GM23248 (cell line): ENCODE results near the gene C13orf42. TPM values are rescaled to one million over a fixed set of nuclear protein-coding genes. Genes with fewer than 3 reads are reported as not detected.

Source experiments
- DNase-seq: peaks from one replicate; pipeline ENCODE4 v3.0.0-alpha.2; 2015
- H2AFZ ChIP-seq: fragments of 200-600 bp; sonication (generic); 2 replicates; pipeline ENCODE4 v1.6.1; 2016; ENCODE audit warnings: antibody characterized with exemption
- H3F3A ChIP-seq: fragments of 200-600 bp; sonication (generic); 2 replicates; pipeline ENCODE4 v1.6.1; 2016; ENCODE audit warnings: mild to moderate bottlenecking, antibody characterized with exemption, mixed run types; ENCODE audit not compliant: insufficient read depth
- H3K27ac ChIP-seq: fragments of 200-600 bp; sonication (generic); 2 replicates; pipeline ENCODE4 v1.5.1; 2016; ENCODE audit warnings: mild to moderate bottlenecking
- H3K27me3 ChIP-seq: fragments of 200-600 bp; sonication (generic); replicated peaks from 2 replicates; pipeline ENCODE4 v1.6.1; 2016; ENCODE audit warnings: mild to moderate bottlenecking; ENCODE audit not compliant: insufficient read depth
- H3K36me3 ChIP-seq: fragments of 200-600 bp; sonication (generic); 2 replicates; pipeline ENCODE4 v1.6.1; 2016; ENCODE audit warnings: low read depth, mild to moderate bottlenecking
- H3K4me1 ChIP-seq: fragments of 200-600 bp; sonication (generic); 2 replicates; pipeline ENCODE4 v1.6.1; 2016; ENCODE audit warnings: mild to moderate bottlenecking; ENCODE audit not compliant: insufficient read depth
- H3K4me2 ChIP-seq: fragments of 200-600 bp; sonication (generic); one replicate; pipeline ENCODE4 v1.6.1; 2016; ENCODE audit warnings: mild to moderate bottlenecking; ENCODE audit not compliant: unreplicated experiment
- H3K4me3 ChIP-seq: fragments of 200-600 bp; sonication (generic); 2 replicates; pipeline ENCODE4 v1.5.1; 2016; ENCODE audit warnings: mild to moderate bottlenecking
- H3K79me2 ChIP-seq: fragments of 200-600 bp; sonication (generic); 2 replicates; pipeline ENCODE4 v1.6.1; 2016; ENCODE audit warnings: mild to moderate bottlenecking; ENCODE audit not compliant: insufficient read depth
- H3K9ac ChIP-seq: fragments of 200-600 bp; sonication (generic); 2 replicates; pipeline ENCODE4 v1.6.1; 2016; ENCODE audit warnings: mild to moderate bottlenecking
- H3K9me2 ChIP-seq: fragments of 200-600 bp; sonication (generic); 2 replicates; pipeline ENCODE4 v1.6.1; 2016; ENCODE audit warnings: mixed run types, mild to moderate bottlenecking, moderate library complexity; ENCODE audit not compliant: insufficient read depth
- H3K9me3 ChIP-seq: fragments of 200-600 bp; sonication (generic); one replicate; pipeline ENCODE4 v1.6.1; 2017; ENCODE audit warnings: low read depth
- H4K20me1 ChIP-seq: fragments of 200-600 bp; sonication (generic); 2 replicates; pipeline ENCODE4 v1.6.0; 2016; ENCODE audit not compliant: insufficient read depth
- EZH2 ChIP-seq: fragments of 200-600 bp; sonication (generic); IDR thresholded peaks from 2 replicates; pipeline ENCODE4 v1.6.1; 2018; ENCODE audit warnings: antibody characterized with exemption, mild to moderate bottlenecking; ENCODE audit not compliant: insufficient read depth, poor library complexity, severe bottlenecking
- EZH2phosphoT487 ChIP-seq: fragments of 200-600 bp; sonication (generic); IDR thresholded peaks from 2 replicates; pipeline ENCODE4 v1.6.1; 2018; ENCODE audit warnings: antibody characterized with exemption, moderate library complexity, mild to moderate bottlenecking, low read depth; ENCODE audit not compliant: insufficient read depth
- WGBS, 2 experiments: methylation state at CpG; one replicate each; pipeline ENCODE4 v1.1.6; 2015 to 2017; ENCODE audit warnings: low lambda C conversion rate in 2 of 2, low coverage in 1 of 2; ENCODE audit errors: missing lambda C conversion rate in 2 of 2; 5-methylcytosine and 5-hydroxymethylcytosine counted together
- in situ Hi-C: fragments of 300-500 bp; cut with MboI; formaldehyde crosslinking; loops from 2 replicates; pipeline ENCODE4 v1.15.0; 2020
- polyA plus RNA-seq: library from polyadenylated mRNA; unstranded; fragments of >200 nt; fragmentation: Nextera tagmentation; extraction: Ambion mirVana; gene quantifications from 2 replicates; pipeline ENCODE4 v1.2.1, GENCODE V29; 2016
- total RNA-seq: library from RNA; depleted of rRNA; stranded (reverse); fragments of >200 nt; shearing (Covaris generic); gene quantifications from 2 replicates; pipeline ENCODE4 v1.2.3, GENCODE V29; 2014

C13orf42 gene
- total and polyA plus RNA-seq, 2 experiments from 2014 or later = not detected

DNA sequence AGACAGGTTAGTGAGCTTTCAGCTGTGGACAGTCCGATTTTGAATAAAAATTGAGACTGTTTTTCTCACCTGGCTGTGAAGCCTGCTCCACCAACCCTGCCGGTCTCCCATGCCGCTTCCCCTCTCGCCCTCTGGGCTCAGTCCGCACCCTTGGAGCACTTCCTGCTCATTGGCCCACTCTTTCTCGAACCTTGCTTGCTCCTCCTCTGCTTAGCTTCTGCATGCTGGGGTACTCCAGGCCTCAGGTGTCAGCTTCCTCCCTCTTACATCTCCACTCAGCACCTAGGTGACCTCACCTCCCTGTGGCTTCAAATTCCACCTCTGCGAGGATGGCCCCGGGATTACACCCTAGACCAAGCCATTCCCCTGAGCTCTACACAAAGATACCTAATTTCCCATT is 39.6 kb downstream of the C13orf42 start:
- TF ChIP-seq EZH2phosphoT487 = no peak
- TF ChIP-seq EZH2 = no peak
- H3F3A ChIP-seq = no peaks in the 10 kb centered on the region
- no peak for DNase-seq
- no peaks in the 10 kb centered on the region for H3K27me3 ChIP-seq
- H2AFZ ChIP-seq = no peak overlapping the region
- WGBS, 2 experiments = 73 to 76% methylated on average over 8 of the region's 8 CpGs
- no peak overlapping the region for H3K4me3 ChIP-seq
- H3K36me3 ChIP-seq = no peaks in the 10 kb centered on the region
- H3K79me2 ChIP-seq = no peaks in the 10 kb centered on the region
- H4K20me1 ChIP-seq = no peaks in the 10 kb centered on the region
- H3K4me2 ChIP-seq = no peak overlapping the region
- no peak overlapping the region for H3K9ac ChIP-seq
- no peaks in the 10 kb centered on the region for H3K4me1 ChIP-seq
- H3K9me3 ChIP-seq = no peaks in the 10 kb centered on the region
- in situ Hi-C loops = loop anchor here (25.0 kb wide), 3 partner anchors 534 to 1409 kb away; no protein-coding TSS in a partner anchor
- no peak overlapping the region for H3K27ac ChIP-seq
- no peaks in the 10 kb centered on the region for H3K9me2 ChIP-seq

DNA sequence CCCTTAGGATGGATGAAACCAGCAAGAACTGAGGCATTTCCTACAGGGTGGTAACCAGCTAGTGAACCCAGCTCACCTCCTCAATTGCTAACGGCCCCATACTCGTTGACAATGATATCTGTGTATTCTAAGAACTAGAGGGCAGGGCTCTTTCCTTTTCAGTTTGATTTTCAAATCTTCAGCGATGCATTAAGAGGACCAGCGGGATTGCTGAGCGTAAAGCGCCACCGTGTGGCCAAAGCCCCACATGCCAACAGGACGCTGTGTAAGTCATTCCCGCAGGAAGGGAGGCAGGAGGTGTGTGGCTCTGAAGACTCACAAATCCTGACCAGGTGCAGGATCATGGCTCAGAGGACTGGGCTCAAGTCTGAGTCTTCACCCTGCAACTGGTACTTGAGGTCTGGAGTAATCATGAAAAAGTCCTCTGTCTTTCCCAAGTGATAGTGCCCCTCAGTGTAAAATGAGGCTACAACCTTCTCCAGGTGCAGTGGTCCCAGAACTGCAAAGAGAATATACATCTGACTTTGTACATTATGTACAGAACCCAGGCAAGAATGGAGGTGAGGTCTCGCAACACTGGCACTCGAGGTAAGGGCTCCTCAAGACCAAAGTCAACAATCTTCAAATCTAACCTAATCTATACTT is 40.9 kb downstream of the C13orf42 start:
- Histone ChIP-seq H3K79me2 (no peaks in the 10 kb centered on the region), H3K4me1 (no peaks in the 10 kb centered on the region), H3K4me2 (no peak overlapping the region), H4K20me1 (no peaks in the 10 kb centered on the region), H3F3A (no peaks in the 10 kb centered on the region), H3K4me3 (no peak overlapping the region), H3K9me2 (no peaks in the 10 kb centered on the region), H3K27me3 (peaks cover 3% of the 10 kb centered on the region; the same call in 1 of the 2 replicates), H2AFZ (peak overlapping the region; percentile 30; the same call in 1 of the 2 replicates), H3K27ac (no peak overlapping the region), H3K9ac (no peak overlapping the region), H3K36me3 (no peaks in the 10 kb centered on the region), H3K9me3 (no peaks in the 10 kb centered on the region)
- no peak for TF ChIP-seq EZH2phosphoT487
- no peak for TF ChIP-seq EZH2
- 0 to 1% methylated on average over 11 of the region's 11 CpGs for WGBS, 2 experiments
- in situ Hi-C loops = loop anchor here (25.0 kb wide), 3 partner anchors 533 to 1408 kb away; no protein-coding TSS in a partner anchor
- peak; percentile 82 for DNase-seq

DNA sequence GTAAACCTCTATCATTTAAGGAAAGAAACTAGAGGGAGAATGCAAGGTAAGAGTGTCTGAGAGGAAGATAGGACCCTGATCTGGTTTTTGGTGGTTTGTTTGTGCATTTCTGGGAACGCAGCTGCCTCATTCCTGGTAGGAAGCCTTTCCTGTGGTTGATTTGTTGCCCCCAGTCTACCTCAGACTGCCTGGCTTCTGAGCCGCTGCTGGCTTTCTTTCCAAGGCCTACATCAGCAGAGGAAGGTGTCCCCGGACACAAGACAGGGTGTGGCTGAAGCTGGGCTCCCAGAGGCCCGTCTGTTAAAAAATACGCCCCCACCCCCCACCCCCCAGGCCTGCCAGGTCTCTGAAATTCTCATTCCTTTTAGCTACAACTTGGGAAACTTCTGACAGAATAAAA is 42.6 kb downstream of the C13orf42 start:
- WGBS, 2 experiments = 41 to 54% methylated on average over 5 of the region's 5 CpGs
- no peaks in the 10 kb centered on the region for H3K36me3 ChIP-seq
- DNase-seq = no peak
- H4K20me1 ChIP-seq = no peaks in the 10 kb centered on the region
- in situ Hi-C loops = loop anchor here (10.0 to 25.0 kb wide), 4 partner anchors 244 to 1406 kb away; no protein-coding TSS in a partner anchor
- H3K4me2 ChIP-seq = no peak overlapping the region
- peaks cover 16% of the 10 kb centered on the region for H3K27me3 ChIP-seq
- no peak overlapping the region for H3K4me3 ChIP-seq
- H2AFZ ChIP-seq = no peak overlapping the region
- no peak overlapping the region for H3K27ac ChIP-seq
- no peaks in the 10 kb centered on the region for H3K4me1 ChIP-seq
- no peaks in the 10 kb centered on the region for H3K9me2 ChIP-seq
- H3K9me3 ChIP-seq = no peaks in the 10 kb centered on the region
- no peak for TF ChIP-seq EZH2phosphoT487
- TF ChIP-seq EZH2 = no peak
- no peak overlapping the region for H3K9ac ChIP-seq
- H3K79me2 ChIP-seq = no peaks in the 10 kb centered on the region
- H3F3A ChIP-seq = no peaks in the 10 kb centered on the region

DNA sequence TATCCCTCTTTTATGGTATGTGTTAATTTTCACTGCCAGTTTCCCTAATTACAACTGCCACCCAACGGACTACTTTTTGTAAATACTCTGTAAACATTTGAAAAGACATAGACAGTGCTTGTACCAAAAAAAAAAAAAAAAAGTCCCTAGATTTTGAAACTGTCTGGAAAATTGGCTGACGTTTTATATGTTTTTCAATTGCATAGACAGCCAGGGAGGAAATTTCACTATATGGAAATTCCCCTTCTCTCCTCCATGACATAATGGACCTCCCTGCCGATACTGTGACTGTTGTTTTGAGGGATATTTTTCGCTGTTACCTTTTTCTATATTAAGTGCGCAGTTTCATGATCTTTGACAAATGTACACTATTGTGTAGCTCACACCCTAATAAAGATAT is 43.4 kb downstream of the C13orf42 start:
- H3K4me2 ChIP-seq = no peak overlapping the region
- H3K79me2 ChIP-seq = no peaks in the 10 kb centered on the region
- 77 to 84% methylated on average over 5 of the region's 5 CpGs for WGBS, 2 experiments
- peaks cover 24% of the 10 kb centered on the region for H3K27me3 ChIP-seq
- no peak for DNase-seq
- no peak overlapping the region for H3K9ac ChIP-seq
- no peak overlapping the region for H2AFZ ChIP-seq
- H3K4me3 ChIP-seq = no peak overlapping the region
- no peaks in the 10 kb centered on the region for H3K36me3 ChIP-seq
- H3F3A ChIP-seq = no peaks in the 10 kb centered on the region
- no peak overlapping the region for H3K27ac ChIP-seq
- H3K9me2 ChIP-seq = no peaks in the 10 kb centered on the region
- no peaks in the 10 kb centered on the region for H3K4me1 ChIP-seq
- no peak for TF ChIP-seq EZH2phosphoT487
- no peak for TF ChIP-seq EZH2
- no peaks in the 10 kb centered on the region for H4K20me1 ChIP-seq
- no peaks in the 10 kb centered on the region for H3K9me3 ChIP-seq
- in situ Hi-C loops = loop anchor here (10.0 to 25.0 kb wide), 4 partner anchors 243 to 1405 kb away; no protein-coding TSS in a partner anchor
